Left kidney (tissue), 2 donors: ENCODE results near the gene ACBD4. TPM values are rescaled to one million over a fixed set of nuclear protein-coding genes. Genes with fewer than 3 reads are reported as not detected.

Source experiments
- DNase-seq: peaks from one replicate; pipeline ENCODE4 v3.0.0-alpha.2; 2013
- polyA plus RNA-seq: library from polyadenylated mRNA; unstranded; fragments of 120-200 nt; gene quantifications from one replicate; pipeline ENCODE4 v1.2.1, GENCODE V29; 2013; ENCODE audit not compliant: insufficient read length

Gene ACBD4
- polyA plus RNA-seq, 1 donor: 11.8 TPM

DNA sequence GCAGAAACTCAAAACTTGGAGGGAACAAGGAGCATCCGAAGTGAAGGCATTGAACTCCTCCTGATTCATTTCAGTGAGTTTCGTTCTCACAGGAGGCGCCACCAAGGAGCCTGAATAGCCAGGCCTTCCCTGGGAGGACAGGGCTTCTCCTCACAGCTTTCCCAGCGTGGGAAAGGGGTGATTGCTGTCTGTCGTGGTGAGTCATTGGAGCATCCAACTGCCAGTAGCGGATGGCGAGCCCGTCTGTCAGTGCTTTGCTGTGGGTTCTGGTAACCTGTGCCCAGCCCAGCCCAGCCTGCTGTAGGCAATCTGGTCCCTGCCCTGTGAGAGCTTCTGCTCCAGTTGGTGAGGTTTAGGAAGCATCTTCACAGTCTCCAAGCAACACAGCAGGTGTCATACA is 31.5 kb upstream of the ACBD4 start:
- DNase-seq: no peak

DNA sequence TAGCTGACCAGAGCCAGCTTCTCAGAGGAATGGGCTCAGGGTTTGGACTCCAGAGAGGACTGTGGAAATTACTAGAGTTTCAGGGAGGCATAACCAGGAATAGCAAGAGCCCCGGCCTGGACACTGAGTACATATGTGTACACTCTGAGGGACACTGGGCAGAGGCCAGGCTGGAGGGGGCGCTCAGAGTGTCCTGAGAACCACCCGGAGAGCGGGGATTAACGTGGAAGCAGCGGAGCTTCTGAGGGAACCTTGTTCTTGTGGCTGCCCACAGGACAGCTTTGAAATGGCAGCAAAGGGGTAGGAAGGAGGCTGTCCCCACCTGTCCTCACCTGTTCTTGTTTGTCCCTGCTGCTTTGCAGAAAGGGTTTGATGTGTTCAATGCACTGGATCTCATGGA is 31.0 kb upstream of the ACBD4 start:
- no peak for DNase-seq

DNA sequence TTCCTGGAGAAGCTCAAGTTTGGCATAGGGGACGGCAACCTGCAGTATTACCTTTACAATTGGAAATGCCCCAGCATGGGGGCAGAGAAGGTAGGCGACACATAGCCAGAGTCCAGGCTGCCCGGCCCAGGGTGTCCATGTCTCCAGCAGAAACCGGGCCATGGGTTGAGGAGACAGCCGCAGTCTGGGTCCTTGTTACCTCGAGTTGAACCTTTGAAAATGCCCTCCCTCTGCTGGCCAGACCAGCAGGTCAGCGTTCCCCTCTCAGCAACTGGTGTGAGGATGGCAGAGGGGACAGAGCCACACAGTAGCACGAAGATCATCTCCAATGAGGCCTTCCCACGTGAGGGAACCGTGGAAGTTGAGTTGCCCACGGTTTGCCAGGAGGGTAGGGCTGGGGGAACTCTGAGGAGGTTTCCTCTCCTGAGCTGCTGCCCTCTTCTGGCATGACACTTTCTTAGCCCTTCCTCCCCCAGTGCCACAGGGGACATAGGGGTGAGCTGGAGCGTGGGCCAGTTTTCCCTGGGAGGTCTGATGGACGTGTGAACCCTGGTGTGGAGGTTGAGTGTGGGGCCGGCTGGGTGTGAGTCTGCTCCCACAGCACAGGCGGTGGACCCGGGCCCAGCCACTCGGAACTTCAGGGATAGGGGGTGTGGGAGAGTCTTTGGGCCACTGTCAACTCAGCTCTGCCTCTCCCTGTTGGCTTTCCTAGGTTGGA is 30.4 kb upstream of the ACBD4 start:
- no peak for DNase-seq

DNA sequence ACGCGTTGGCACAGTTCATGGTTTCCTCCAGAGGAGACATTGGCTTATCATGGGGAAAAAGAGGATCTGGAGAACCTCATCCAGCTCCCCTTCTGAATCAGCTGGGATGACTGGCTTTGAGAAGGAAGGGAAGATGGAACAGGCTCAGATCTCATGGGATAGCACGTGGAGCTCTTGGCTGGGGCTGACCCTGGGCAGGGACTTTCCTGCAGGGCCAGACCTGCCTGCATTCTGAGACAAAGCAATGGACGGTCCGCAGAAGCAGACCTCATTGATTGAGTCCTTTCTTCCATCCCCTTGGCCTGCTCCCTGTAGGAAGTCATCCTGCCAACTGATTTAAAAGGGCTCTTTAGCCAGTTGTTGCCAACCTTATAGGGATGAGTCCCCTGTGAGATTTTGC is 29.4 kb upstream of the ACBD4 start:
- no peak for DNase-seq

GRCh38 chr17:45106582-45106981 is 28.9 kb upstream of the ACBD4 start:
- no peak for DNase-seq

- DNase-seq: no peak
Observed at GRCh38 chr17:45107293-45108010, 28.0 kb upstream of the ACBD4 start.

DNA sequence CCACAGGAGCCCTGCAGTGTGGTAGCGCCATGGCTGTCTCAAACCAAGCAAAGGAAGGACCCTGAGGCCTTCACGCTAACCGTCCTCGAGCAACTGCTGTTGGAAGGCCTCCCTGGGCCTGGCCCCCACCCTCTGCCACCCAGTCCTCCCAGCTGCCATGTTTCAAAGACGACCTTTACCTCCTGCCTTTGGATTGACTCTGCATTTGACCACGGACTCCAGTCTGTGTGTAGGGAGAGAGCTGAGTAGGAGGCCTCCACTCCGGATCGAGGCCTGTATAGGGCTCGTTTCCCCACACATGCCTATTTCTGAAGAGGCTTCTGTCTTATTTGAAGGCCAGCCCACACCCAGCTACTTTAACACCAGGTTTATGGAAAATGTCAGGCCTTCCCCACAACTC is 27.4 kb upstream of the ACBD4 start:
- DNase-seq: no peak

GRCh38 chr17:45108595-45109521 is 26.6 kb upstream of the ACBD4 start:
- DNase-seq: no peak

DNA sequence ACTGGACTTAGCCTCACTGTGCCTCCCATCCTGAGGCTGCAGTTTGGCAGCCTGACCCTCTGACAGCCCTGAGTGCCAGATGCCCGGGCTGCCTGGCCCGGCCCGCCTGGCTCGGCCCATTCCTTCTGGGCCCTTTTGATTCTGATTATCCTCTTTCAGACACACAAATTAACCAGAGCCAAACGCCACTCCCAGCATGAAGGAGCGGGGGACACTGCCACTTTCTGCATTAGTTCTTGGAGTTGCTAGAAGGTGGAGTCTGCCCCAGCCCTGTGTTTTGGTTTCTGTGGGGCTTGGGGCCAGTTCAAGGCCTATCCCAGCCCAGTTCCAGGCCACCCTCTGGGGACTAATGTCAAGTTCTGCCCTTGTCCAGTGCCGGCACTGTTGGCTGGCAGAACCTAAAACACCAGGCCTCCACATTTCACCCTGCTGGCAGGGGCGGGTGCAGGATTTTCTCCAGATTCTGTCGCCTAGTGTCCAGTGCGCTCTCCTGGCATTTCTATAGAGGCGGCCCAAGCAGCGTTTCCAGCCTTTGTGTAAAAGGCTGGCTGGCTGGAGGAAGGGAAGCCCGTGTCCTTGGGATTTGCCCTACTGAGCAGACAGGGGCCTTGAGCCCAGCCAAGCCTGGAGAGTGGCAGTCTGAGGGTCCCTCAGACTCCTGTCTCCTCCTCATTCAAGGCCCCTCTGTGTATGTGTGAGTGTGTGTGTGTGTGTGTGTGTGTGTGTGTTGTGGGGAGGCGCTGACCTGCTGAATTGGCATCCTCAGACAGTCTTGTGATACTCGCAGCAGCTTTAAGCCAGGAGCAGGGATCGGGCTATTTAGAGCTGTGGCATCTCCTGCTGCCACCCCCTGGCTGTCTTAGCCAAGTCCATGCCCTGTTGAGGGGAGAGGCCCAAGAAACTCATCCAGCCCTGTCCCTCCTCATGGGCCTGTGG is 24.5 kb upstream of the ACBD4 start:
- DNase-seq: no peak

DNA sequence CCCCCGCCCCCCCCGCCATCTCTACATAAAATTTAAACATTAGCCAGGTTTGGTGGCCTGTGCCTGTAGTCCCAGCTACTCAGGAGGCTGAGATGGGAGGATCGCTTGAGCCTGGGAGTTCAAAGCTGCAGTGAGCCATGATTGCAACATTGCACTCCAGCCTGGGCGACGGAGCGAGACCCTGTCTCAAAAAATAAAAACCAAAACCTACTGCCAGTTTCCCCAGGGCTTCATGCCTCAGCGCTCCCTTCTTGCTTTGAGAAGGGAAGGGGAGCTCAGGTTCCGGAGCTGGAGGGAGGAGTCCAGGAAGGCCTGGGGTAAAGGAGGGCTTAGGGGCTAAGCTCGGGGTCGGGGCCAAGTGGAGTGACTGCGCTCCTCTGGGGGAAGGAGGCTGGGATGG is 23.6 kb upstream of the ACBD4 start:
- DNase-seq: no peak

DNA sequence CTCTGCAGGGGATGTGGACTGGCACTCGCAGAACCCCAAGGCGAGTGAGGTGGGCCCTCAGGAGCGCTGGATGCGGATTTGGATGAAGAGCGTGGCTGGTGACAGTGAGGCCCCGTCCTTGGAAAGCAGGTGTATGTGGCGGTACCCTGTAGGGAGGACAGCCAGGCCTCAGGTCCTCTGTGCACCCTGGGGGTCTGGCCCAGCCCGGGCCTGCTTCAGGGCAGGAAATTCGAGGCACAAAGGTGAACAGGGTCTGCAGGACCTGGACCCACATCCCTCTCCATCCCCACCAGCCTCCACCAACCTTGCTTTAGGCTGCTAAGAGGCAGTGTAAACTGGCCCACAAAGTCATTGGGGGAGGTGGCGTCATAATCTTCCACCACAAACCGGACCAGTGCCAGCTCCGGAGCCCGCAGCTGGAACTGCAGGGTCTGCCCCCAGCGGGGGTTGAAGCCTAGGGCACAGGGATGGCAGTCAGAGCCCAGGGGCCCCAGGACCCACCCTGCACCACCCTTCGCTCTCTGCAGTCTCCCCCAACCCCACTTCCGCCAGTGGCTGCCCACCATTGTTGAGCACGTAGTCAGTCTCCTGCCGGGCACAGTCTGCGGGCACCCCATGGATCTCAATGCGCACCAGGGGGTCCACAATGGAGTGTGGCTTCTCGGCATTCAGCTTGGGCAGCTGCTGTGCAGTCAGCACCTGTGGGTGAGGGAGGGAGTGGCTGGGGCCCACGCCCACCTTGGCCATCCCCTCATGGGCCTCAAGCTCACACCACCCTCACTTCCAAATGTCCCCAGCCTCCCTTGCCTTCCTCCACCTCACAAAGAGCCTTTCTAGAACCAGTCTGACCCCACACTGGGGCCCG is 22.7 kb upstream of the ACBD4 start:
- no peak for DNase-seq

- DNase-seq: no peak
Observed at GRCh38 chr17:45113424-45113754, 22.1 kb upstream of the ACBD4 start.

DNA sequence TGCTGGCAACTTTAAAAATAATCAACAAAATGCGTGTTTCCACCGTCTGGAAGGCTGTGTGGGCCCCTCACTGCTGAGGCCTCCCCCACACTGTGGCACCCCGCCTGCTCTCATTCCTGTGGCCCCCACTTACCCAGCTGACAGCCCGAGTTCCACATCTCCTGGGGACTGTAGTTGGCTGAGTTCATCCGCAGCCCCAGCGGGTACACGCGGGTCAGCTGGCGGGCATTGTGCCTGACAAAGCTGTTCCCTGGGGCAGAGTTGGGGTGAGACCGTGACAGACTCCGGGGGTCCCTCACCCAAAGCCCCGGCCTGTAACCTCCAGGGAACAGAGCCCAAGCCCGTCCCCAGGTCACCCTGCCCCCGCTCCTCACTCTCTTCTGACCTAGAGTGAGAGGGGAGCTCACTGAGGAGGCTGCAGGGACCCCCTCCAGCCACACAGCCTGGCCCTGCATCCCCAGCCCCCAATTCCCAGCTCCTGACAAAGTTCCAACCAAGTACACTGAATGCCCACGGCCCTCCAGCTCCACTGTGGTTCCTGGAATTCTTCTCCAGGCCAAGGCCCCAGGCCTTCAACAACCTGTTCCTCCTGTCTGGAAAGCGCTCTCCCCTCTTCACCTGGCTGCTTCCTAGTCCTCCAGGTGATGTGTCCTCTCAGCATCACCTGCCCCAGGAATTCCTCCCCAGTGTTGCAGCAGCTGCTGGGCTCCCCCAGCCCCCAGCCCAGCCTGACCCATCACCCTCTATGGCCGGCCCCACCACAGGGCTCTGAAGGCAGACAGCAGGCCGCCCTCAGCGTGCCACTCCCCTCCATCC is 21.2 kb upstream of the ACBD4 start:
- DNase-seq: no peak

DNA sequence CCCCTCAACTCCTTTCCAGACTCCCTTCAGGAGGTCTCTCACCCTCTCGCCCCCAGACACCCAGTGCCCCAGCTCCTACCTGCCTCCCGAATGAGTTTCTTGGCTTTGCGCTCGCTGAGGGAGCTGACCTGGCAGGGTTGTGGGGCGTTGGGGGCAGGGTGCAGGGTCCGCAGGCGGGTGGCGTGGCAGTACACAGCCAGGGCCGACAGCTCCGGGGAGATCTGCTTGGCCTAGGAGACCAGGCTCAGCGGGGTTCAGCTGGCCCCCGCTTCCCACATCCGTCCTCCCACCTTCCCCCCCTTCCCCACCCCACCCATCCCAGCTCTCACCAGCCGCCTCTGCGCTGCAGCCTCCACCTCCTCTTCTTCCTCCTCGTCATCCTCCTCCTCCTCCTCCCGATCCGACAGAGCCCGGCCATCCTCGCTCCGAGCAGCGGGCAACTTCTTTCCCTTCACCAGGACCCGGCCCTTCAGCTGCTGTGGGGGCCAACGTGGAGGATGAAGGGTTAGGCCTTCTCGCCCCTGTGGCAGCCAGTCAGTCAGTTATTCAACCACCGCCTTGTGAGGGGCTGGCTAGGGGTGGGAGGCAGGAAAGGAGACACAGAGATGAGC is 20.4 kb upstream of the ACBD4 start:
- no peak for DNase-seq

DNA sequence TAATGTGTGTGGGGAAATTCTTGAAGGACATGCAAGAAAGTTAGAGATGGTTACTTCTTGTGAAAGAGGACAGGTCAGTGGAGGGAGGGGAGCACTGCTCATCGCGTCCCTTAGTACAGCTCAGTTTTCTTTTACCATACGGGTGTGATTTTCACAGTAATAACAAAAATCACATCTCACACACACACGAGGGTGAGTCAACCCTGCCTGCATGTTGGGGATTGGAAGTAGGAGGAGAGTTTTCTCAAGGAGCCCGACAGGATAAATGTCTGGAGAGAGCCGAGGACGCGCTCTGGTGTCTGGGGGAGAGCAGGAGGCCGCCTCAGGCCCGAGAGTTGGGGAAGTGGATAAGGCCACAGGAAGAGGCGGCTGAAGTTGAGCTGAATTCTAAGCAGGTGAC is 19.6 kb upstream of the ACBD4 start:
- no peak for DNase-seq

DNA sequence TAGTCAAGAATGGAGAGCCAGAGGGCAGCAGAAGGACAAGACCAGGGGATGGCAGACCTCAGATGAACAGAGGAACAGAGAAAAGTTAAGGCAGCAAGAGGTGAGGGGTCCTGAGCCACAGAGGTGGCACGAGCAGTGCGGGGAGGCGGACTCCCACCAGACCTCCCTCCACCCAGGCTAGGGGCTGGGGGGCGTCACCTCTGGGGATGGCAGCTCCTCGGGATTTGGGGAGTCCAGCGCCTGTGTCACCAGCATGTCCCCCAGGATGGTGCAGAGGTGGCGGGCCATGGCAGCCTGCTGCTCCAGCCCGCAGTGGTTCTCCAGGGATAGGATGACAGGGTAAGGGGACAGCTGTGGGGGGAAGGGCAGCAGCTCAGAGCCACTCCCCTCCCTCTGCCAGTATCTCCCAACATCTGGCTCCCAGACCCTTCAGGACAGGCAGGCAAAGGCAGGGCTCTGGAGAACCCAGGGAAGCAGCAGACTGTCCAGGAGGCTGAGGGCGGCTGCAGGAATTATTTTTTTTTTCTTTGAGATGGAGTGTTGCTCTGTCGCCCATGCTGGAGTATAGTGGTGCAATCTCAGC is 19.0 kb upstream of the ACBD4 start:
- no peak for DNase-seq

DNA sequence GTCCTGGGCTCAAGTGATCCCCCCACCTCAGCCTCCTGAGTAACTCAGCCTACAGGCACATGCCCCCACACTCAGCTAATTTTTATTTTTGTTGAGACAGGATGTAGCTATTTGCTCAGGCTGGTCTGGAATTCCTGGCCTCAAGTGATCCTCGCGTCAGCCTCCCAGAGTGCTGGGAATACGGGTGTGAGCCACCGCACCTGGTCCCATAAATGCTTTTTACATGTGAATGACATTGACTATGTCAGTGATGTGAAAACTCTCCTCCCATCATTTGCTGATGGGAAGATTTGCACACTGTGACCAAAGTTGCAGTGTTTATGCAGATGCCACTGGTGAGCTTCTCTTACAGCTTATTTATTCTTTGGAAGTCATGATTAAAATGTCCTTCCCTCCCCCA is 18.2 kb upstream of the ACBD4 start:
- DNase-seq: no peak

DNA sequence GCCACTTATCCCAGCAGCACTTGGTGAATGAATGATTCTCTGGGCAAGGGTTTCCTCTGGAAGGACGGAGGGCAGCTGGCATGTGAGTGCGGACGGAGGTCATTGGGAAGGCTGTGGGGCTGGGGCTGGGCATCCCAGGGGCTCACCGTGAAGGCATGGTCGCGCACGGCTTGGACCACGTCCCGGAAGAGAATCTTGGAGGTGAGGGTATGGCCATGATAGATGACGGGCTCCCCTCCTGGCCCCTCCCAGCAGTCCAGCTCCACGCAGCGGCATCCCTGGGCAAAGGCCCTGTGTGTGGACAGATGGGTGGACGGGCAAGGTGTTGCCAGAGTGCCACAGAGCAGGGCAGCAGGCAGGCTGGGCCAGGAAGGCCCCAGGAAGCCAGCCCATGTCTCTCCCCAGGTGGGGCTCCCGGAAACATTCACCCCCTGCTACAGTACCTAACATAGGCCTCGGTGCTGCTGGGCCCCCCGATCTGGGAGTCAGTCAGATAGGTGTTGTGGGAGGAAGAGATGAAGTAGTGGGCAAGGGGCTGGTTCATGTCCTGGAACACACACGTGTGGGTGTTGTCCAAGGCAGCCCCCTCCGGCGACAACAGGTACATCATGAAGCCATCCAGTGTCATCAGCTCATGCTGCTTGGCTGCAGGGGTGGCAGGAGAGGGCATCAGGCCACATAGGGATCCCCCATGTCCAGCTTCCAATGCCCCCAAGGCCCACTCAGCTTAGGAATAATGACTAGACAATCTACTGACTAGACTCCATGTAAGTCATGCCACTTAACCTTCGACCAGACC is 17.4 kb upstream of the ACBD4 start:
- DNase-seq: no peak
